Vagina (tissue), 2 donors: ENCODE data around the gene TPSAB1. TPM values are rescaled to one million over a fixed set of nuclear protein-coding genes. Genes with fewer than 3 reads are reported as not detected.
"Not testable (repeated sequence)": the region's sequence is repeated elsewhere in the genome, so short reads cannot be mapped to it uniquely, and the experiment has no call there.

Source experiments
- DNase-seq, 2 donors: peaks; one replicate each; pipeline ENCODE4 v3.0.0-alpha.2; 2017; ENCODE audit errors: extremely low spot score in 2 of 2
- H3K27ac ChIP-seq: fragments of 200-600 bp; sonication (generic); one replicate; pipeline ENCODE4 v1.5.1; 2019
- H3K27me3 ChIP-seq: fragments of 200-600 bp; sonication (generic); one replicate; pipeline ENCODE4 v1.5.1; 2019
- H3K36me3 ChIP-seq, 2 donors: fragments of 200-600 bp; sonication (generic); one replicate each; pipeline ENCODE4 v1.5.1; 2017 to 2019
- H3K4me1 ChIP-seq: fragments of 200-600 bp; sonication (generic); one replicate; pipeline ENCODE4 v1.5.1; 2019
- H3K4me3 ChIP-seq, 2 donors: fragments of 200-600 bp; sonication (generic); 1 replicate in 1 of 2; 2 replicates in 1 of 2; pipeline ENCODE4 v1.5.1; 2016 to 2019
- H3K9me3 ChIP-seq: fragments of 200-600 bp; sonication (generic); one replicate; pipeline ENCODE4 v1.5.1; 2019
- POLR2A ChIP-seq, 2 donors: fragments of 450-650 bp; IDR thresholded peaks; one replicate each; pipeline ENCODE4 v1.6.1; 2017; ENCODE audit warnings: antibody characterized with exemption in 2 of 2, mild to moderate bottlenecking in 2 of 2, moderate library complexity in 2 of 2
- POLR2AphosphoS5 ChIP-seq, 2 donors: sonication (generic); formaldehyde crosslinking; IDR thresholded peaks; one replicate each; pipeline ENCODE4 v1.9.0; 2017; ENCODE audit warnings: antibody characterized with exemption in 2 of 2, mild to moderate bottlenecking in 2 of 2, low read depth in 1 of 2; ENCODE audit not compliant: insufficient read depth in 1 of 2
- intact Hi-C: fragments of 100-400 bp; cut with DNase I; formaldehyde crosslinking; loops from one replicate; pipeline ENCODE4 v1.15.1; 2023
- total RNA-seq: library from RNA; depleted of rRNA; stranded (reverse); fragments of >200 nt; gene quantifications from one replicate; pipeline ENCODE4 v1.2.3, GENCODE V29; 2016
- TF ChIP-seq, protein P1 (sequence below), 3 experiments: fragments of 450-650 bp in 2 of 3; fragments of 200-600 bp in 1 of 3; sonication (generic) in 1 of 3; IDR thresholded peaks; one replicate each; pipeline ENCODE4 v1.5.1; 2017 to 2019; ENCODE audit warnings: antibody characterized with exemption in 3 of 3, mild to moderate bottlenecking in 2 of 3, moderate library complexity in 2 of 3

TPSAB1 gene
- total RNA-seq, result 70.0 TPM

DNA sequence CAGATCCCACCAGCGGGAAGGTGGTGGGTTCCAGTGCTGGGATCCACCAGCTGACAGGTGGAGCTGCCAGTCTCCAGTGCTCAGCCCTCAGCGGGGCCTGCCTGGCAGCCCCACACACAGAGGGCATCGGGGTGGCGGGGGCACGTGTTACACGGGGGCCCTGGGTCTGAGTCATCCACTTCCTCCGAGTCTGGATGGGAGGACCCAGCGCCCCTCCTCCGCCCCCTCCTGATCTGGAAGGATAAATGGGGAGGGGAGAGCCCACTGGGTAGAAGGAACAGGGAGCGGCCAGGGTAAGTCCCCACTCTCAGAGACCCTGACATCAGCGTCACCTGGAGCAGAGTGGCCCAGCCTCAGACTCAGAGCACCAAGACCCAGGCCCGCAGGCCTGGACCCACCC is at the start of gene TPSAB1:
TSS of gene TPSAB1 (plus strand) at position 270 of the 400 bp plus-strand sequence. CDS start 234 bp downstream, outside the sequence.
- H3K4me3 ChIP-seq, H3K4me1 ChIP-seq, H3K36me3 ChIP-seq, H3K27ac ChIP-seq, H3K9me3 ChIP-seq, H3K27me3 ChIP-seq, DNase-seq, intact Hi-C loops: not testable (repeated sequence)

DNA sequence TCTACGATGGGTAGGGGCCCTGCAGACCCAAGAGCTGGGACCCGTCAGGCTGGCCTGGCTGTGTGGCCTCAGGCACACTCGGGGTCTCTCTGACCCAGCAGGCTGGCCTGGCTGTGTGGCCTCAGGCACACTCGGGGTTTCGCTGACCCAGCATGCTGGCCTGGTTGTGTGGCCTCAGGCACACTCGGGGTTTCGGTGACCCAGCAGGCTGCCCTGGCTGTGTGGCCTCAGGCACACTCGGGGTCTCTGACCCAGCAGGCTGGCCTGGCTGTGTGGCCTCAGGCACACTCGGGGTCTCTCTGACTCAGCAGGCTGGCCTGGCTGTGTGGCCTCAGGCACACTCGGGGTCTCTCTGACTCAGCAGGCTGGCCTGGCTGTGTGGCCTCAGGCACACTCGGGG is 49.7 kb upstream of the TPSAB1 start:
- H3K4me3 ChIP-seq, H3K27me3 ChIP-seq, H3K27ac ChIP-seq, H3K4me1 ChIP-seq, H3K9me3 ChIP-seq, intact Hi-C loops, DNase-seq, H3K36me3 ChIP-seq: not testable (repeated sequence)

- Histone ChIP-seq H3K36me3 (no peaks in the 10 kb centered on the region), H3K4me1 (no peaks in the 10 kb centered on the region), H3K4me3 (no peak overlapping the region), H3K9me3 (no peaks in the 10 kb centered on the region), H3K27me3 (no peaks in the 10 kb centered on the region), H3K27ac (no peak overlapping the region)
- TF ChIP-seq, protein P1, sequence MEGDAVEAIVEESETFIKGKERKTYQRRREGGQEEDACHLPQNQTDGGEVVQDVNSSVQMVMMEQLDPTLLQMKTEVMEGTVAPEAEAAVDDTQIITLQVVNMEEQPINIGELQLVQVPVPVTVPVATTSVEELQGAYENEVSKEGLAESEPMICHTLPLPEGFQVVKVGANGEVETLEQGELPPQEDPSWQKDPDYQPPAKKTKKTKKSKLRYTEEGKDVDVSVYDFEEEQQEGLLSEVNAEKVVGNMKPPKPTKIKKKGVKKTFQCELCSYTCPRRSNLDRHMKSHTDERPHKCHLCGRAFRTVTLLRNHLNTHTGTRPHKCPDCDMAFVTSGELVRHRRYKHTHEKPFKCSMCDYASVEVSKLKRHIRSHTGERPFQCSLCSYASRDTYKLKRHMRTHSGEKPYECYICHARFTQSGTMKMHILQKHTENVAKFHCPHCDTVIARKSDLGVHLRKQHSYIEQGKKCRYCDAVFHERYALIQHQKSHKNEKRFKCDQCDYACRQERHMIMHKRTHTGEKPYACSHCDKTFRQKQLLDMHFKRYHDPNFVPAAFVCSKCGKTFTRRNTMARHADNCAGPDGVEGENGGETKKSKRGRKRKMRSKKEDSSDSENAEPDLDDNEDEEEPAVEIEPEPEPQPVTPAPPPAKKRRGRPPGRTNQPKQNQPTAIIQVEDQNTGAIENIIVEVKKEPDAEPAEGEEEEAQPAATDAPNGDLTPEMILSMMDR (IDR thresholded peaks at IDR 0.05), result no peak
- TF ChIP-seq POLR2A (IDR thresholded peaks at IDR 0.05) (no peak), POLR2AphosphoS5 (IDR thresholded peaks at IDR 0.05; ENCODE audit: insufficient read depth in 1 of 2, low read depth in 1 of 2) (no peak)
- no peak for DNase-seq
- intact Hi-C loops, result no loop called here
Observed at GRCh38 chr16:1192384-1193073, 48.0 kb upstream of the TPSAB1 start.

DNA sequence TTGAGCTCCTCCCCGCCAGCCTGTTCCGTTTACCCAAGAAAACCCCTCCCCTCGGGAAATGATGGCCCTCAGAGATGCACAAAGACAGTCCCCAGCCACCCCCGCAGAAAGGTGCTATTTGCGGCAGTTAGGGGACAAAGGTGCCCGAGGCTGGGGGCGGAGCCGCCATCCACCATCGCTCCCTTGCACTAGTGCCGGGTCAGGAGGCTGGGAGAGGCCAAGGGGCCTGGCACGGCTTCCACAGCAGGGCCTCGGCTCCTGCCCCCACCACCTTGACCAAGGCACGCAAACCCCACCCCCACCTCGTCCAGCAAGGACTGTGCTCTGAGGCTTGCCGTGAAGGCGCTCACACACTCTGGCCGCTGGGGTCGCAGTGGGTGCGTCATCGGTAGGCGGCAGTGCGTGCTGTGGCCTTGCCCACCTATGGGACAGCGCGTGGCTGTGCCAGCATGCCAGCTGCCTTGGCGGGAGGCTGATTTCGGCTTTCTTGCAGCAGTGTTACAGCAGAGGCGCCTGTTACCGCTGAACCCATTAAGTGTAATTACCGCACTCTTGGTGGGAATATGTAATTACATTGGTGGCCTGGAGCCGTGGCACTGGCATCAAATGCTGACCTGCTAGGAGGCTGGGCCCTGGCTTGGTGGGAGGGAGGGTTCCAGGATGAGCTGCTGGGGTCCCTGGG is 47.2 kb upstream of the TPSAB1 start:
- Histone ChIP-seq H3K36me3 (no peaks in the 10 kb centered on the region), H3K27ac (no peak overlapping the region), H3K27me3 (no peaks in the 10 kb centered on the region), H3K4me3 (no peak overlapping the region), H3K4me1 (no peaks in the 10 kb centered on the region), H3K9me3 (no peaks in the 10 kb centered on the region)
- TF ChIP-seq, protein P1 (IDR thresholded peaks at IDR 0.05), result no peak
- no peak for DNase-seq
- intact Hi-C loops, result no loop called here

- TF ChIP-seq, protein P1 (IDR thresholded peaks at IDR 0.05), result no peak
- TF ChIP-seq POLR2AphosphoS5 (IDR thresholded peaks at IDR 0.05; ENCODE audit: insufficient read depth in 1 of 2, low read depth in 1 of 2), result no peak
- TF ChIP-seq POLR2A (IDR thresholded peaks at IDR 0.05), result no peak
Observed at GRCh38 chr16:1193825-1194581, 46.5 kb upstream of the TPSAB1 start.

More at GRCh38 chr16:1193825-1194581, 46.5 kb upstream of the TPSAB1 start:
- Histone ChIP-seq H3K4me1 (no peaks in the 10 kb centered on the region), H3K36me3 (no peaks in the 10 kb centered on the region), H3K27me3 (no peaks in the 10 kb centered on the region), H3K27ac (no peak overlapping the region), H3K4me3 (no peak overlapping the region), H3K9me3 (no peaks in the 10 kb centered on the region)
- intact Hi-C loops, result no loop called here
- no peak for DNase-seq
